Measurements from ENCODE around the gene IGSF21.

Gene IGSF21

GRCh38 chr1:18384059-18384458 lies 276.5 kb downstream of the IGSF21 start:
- Histone ChIP-seq H3K4me1 (ENCODE audit: control insufficient read depth, low read depth, low read length) (no peaks in the 10 kb centered on the region), H3K36me3 (ENCODE audit: control insufficient read depth, insufficient read depth, low read length) (no peaks in the 10 kb centered on the region)

GRCh38 chr1:18384471-18384870 lies 276.9 kb downstream of the IGSF21 start:
- H3K79me2 ChIP-seq (ENCODE audit: control insufficient read depth, insufficient read depth, low read length), result no peaks in the 10 kb centered on the region

More at GRCh38 chr1:18384059-18384458, 276.5 kb downstream of the IGSF21 start:
- Histone ChIP-seq H3K27me3 (ENCODE audit: insufficient read depth, low read length, poor library complexity) (no peaks in the 10 kb centered on the region), H2BK5ac (ENCODE audit: low read length) (no peak overlapping the region), H3K23ac (ENCODE audit: low read length) (no peak overlapping the region), H2BK15ac (replicated peaks; ENCODE audit: low read depth) (no peak overlapping the region), H2AK5ac (ENCODE audit: low read length) (no peak overlapping the region), H3K4me3 (ENCODE audit: low read length) (no peak overlapping the region), H3K79me2 (ENCODE audit: control insufficient read depth, insufficient read depth, low read length) (no peaks in the 10 kb centered on the region), H2BK120ac (ENCODE audit: low read depth, low read length) (no peak overlapping the region), H4K8ac (ENCODE audit: low read depth, low read length) (no peak overlapping the region), H3K4me2 (ENCODE audit: low read length) (no peak overlapping the region), H3K4ac (ENCODE audit: low read depth, low read length) (no peak overlapping the region), H3K56ac (ENCODE audit: low read length) (no peak overlapping the region), H3K9ac (ENCODE audit: low read length) (no peak overlapping the region), H4K5ac (ENCODE audit: low read length) (no peak overlapping the region), H3K27ac (ENCODE audit: low read depth, low read length) (no peak overlapping the region), H3K18ac (ENCODE audit: low read length) (no peak overlapping the region), H3K79me1 (ENCODE audit: low read length) (no peaks in the 10 kb centered on the region)
- no peak for DNase-seq
- WGBS (ENCODE audit: extremely low coverage, insufficient coverage, low lambda C conversion rate), result no CpG with 5 or more reads among the region's 5 CpGs

GRCh38 chr1:18385239-18385790 lies 277.7 kb downstream of the IGSF21 start:
- Histone ChIP-seq H4K8ac (ENCODE audit: low read depth, low read length) (no peak overlapping the region), H3K36me3 (ENCODE audit: control insufficient read depth, insufficient read depth, low read length) (no peaks in the 10 kb centered on the region), H3K4ac (ENCODE audit: low read depth, low read length) (no peak overlapping the region), H2BK15ac (replicated peaks; ENCODE audit: low read depth) (no peak overlapping the region), H3K23ac (ENCODE audit: low read length) (no peak overlapping the region), H3K79me2 (ENCODE audit: control insufficient read depth, insufficient read depth, low read length) (no peaks in the 10 kb centered on the region), H3K4me1 (ENCODE audit: control insufficient read depth, low read depth, low read length) (no peaks in the 10 kb centered on the region), H3K4me3 (ENCODE audit: low read length) (no peak overlapping the region), H2BK120ac (ENCODE audit: low read depth, low read length) (no peak overlapping the region), H2BK5ac (ENCODE audit: low read length) (no peak overlapping the region), H3K27ac (ENCODE audit: low read depth, low read length) (no peak overlapping the region), H2AK5ac (ENCODE audit: low read length) (no peak overlapping the region), H3K18ac (ENCODE audit: low read length) (no peak overlapping the region), H3K56ac (ENCODE audit: low read length) (peak overlapping the region; percentile 56), H3K27me3 (ENCODE audit: insufficient read depth, low read length, poor library complexity) (no peaks in the 10 kb centered on the region), H3K9ac (ENCODE audit: low read length) (peak overlapping the region; percentile 12), H3K4me2 (ENCODE audit: low read length) (no peak overlapping the region), H4K5ac (ENCODE audit: low read length) (no peak overlapping the region), H3K79me1 (ENCODE audit: low read length) (no peaks in the 10 kb centered on the region)
- WGBS (ENCODE audit: extremely low coverage, insufficient coverage, low lambda C conversion rate), result no CpG with 5 or more reads among the region's 9 CpGs
- DNase-seq, result peak; percentile 41

More at GRCh38 chr1:18384471-18384870, 276.9 kb downstream of the IGSF21 start:
- Histone ChIP-seq H3K4me2 (ENCODE audit: low read length) (no peak overlapping the region), H2AK5ac (ENCODE audit: low read length) (no peak overlapping the region), H3K23ac (ENCODE audit: low read length) (no peak overlapping the region), H2BK15ac (replicated peaks; ENCODE audit: low read depth) (no peak overlapping the region), H3K18ac (ENCODE audit: low read length) (no peak overlapping the region), H3K36me3 (ENCODE audit: control insufficient read depth, insufficient read depth, low read length) (no peaks in the 10 kb centered on the region), H4K8ac (ENCODE audit: low read depth, low read length) (no peak overlapping the region), H3K4me1 (ENCODE audit: control insufficient read depth, low read depth, low read length) (no peaks in the 10 kb centered on the region), H3K4me3 (ENCODE audit: low read length) (no peak overlapping the region), H4K5ac (ENCODE audit: low read length) (no peak overlapping the region), H3K9ac (ENCODE audit: low read length) (no peak overlapping the region), H3K79me1 (ENCODE audit: low read length) (no peaks in the 10 kb centered on the region), H3K27me3 (ENCODE audit: insufficient read depth, low read length, poor library complexity) (no peaks in the 10 kb centered on the region), H3K56ac (ENCODE audit: low read length) (no peak overlapping the region), H2BK5ac (ENCODE audit: low read length) (no peak overlapping the region), H3K27ac (ENCODE audit: low read depth, low read length) (no peak overlapping the region), H3K4ac (ENCODE audit: low read depth, low read length) (no peak overlapping the region), H2BK120ac (ENCODE audit: low read depth, low read length) (no peak overlapping the region)
- WGBS (ENCODE audit: extremely low coverage, insufficient coverage, low lambda C conversion rate), result no CpG with 5 or more reads among the region's 2 CpGs
- no peak for DNase-seq

DNA sequence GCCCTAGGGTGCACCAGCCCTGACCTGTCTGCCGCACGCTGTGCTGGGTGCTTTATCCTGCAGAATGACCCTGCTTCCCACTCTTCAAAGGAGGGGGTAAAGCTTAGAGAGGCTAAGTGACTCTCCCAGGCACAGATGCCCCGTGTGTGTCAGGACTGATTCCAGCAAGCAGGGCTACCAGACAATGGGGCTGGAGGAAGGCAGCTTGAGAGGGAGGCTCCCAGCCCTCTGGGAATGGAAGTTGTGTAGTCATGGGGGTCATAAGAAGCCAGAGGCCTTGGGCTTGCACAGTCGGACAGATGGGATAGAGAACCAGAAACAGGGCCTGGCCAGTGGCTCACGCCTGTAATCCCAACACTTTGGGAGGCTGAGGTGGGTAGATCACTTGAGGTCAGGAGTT lies 279.0 kb downstream of the IGSF21 start:
- Histone ChIP-seq H3K23ac (ENCODE audit: low read length) (no peak overlapping the region), H4K8ac (ENCODE audit: low read depth, low read length) (no peak overlapping the region), H3K79me1 (ENCODE audit: low read length) (no peaks in the 10 kb centered on the region), H2AK5ac (ENCODE audit: low read length) (no peak overlapping the region), H3K27me3 (ENCODE audit: insufficient read depth, low read length, poor library complexity) (no peaks in the 10 kb centered on the region), H3K4me2 (ENCODE audit: low read length) (no peak overlapping the region), H4K5ac (ENCODE audit: low read length) (no peak overlapping the region), H3K18ac (ENCODE audit: low read length) (no peak overlapping the region), H3K9ac (ENCODE audit: low read length) (no peak overlapping the region), H3K4me3 (ENCODE audit: low read length) (no peak overlapping the region), H3K4me1 (ENCODE audit: control insufficient read depth, low read depth, low read length) (no peaks in the 10 kb centered on the region), H3K27ac (ENCODE audit: low read depth, low read length) (no peak overlapping the region), H3K56ac (ENCODE audit: low read length) (no peak overlapping the region), H2BK15ac (replicated peaks; ENCODE audit: low read depth) (no peak overlapping the region), H3K36me3 (ENCODE audit: control insufficient read depth, insufficient read depth, low read length) (no peaks in the 10 kb centered on the region), H2BK120ac (ENCODE audit: low read depth, low read length) (no peak overlapping the region), H2BK5ac (ENCODE audit: low read length) (no peak overlapping the region), H3K79me2 (ENCODE audit: control insufficient read depth, insufficient read depth, low read length) (no peaks in the 10 kb centered on the region), H3K4ac (ENCODE audit: low read depth, low read length) (no peak overlapping the region)
- no peak for DNase-seq
- WGBS (ENCODE audit: extremely low coverage, insufficient coverage, low lambda C conversion rate), result no CpG with 5 or more reads among the region's 5 CpGs

DNA sequence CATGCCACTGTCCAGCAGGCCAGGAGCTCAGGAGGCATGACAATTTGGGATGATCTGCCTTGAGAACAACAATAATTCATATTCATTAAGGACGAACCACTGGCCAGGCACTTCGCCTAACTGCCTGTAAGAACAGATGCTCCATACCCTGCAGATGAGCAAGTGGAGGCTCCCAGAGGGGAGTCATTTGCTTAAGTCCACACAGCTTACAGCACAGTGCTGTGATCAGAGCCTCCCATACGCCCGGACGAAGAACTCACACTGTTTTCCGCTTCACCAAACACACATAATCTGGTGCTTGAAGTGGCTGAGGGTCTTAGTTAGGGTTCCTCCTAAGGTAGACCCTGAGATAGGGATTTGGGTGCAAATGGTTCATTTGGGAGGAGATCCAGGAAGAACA lies 279.7 kb downstream of the IGSF21 start:
- H4K8ac ChIP-seq (ENCODE audit: low read depth, low read length), result no peak overlapping the region
- H3K18ac ChIP-seq (ENCODE audit: low read length), result no peak overlapping the region
- H3K56ac ChIP-seq (ENCODE audit: low read length), result no peak overlapping the region
- H3K27me3 ChIP-seq (ENCODE audit: insufficient read depth, low read length, poor library complexity), result no peaks in the 10 kb centered on the region
- no peak overlapping the region for H3K4me3 ChIP-seq (ENCODE audit: low read length)
- no peak for DNase-seq
- H2AK5ac ChIP-seq (ENCODE audit: low read length), result no peak overlapping the region
- H2BK5ac ChIP-seq (ENCODE audit: low read length), result no peak overlapping the region
- no peak overlapping the region for H3K9ac ChIP-seq (ENCODE audit: low read length)
- no peaks in the 10 kb centered on the region for H3K36me3 ChIP-seq (ENCODE audit: control insufficient read depth, insufficient read depth, low read length)
- no peak overlapping the region for H2BK120ac ChIP-seq (ENCODE audit: low read depth, low read length)
- H3K4ac ChIP-seq (ENCODE audit: low read depth, low read length), result no peak overlapping the region
- no CpG with 5 or more reads among the region's 6 CpGs for WGBS (ENCODE audit: extremely low coverage, insufficient coverage, low lambda C conversion rate)
- no peak overlapping the region for H3K27ac ChIP-seq (ENCODE audit: low read depth, low read length)
- no peak overlapping the region for H2BK15ac ChIP-seq (replicated peaks; ENCODE audit: low read depth)
- H3K79me2 ChIP-seq (ENCODE audit: control insufficient read depth, insufficient read depth, low read length), result no peaks in the 10 kb centered on the region
- no peak overlapping the region for H3K4me2 ChIP-seq (ENCODE audit: low read length)
- no peaks in the 10 kb centered on the region for H3K79me1 ChIP-seq (ENCODE audit: low read length)
- no peak overlapping the region for H3K23ac ChIP-seq (ENCODE audit: low read length)
- no peaks in the 10 kb centered on the region for H3K4me1 ChIP-seq (ENCODE audit: control insufficient read depth, low read depth, low read length)
- no peak overlapping the region for H4K5ac ChIP-seq (ENCODE audit: low read length)

DNA sequence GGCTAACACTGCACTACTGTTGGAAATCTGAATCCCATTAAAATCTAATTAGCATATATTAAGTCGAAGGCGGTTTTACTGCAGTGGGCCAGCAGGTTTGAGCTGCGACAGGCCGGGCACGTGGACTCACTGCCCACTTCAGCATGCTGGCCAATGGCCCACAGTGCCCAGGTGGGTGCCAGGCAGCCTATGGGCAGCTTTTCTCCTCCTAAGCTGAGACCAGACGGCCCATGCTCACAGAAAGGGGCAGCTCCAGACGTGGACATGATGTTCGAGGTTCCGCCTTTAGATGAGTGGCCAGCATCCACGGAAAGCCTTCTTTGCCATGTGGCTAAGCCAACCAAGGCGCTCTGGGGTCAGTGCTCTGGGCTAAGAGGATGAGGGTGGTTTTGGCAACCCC lies 283.4 kb downstream of the IGSF21 start:
- Histone ChIP-seq H3K56ac (ENCODE audit: low read length) (no peak overlapping the region), H3K36me3 (ENCODE audit: control insufficient read depth, insufficient read depth, low read length) (no peaks in the 10 kb centered on the region), H3K4me2 (ENCODE audit: low read length) (no peak overlapping the region), H4K5ac (ENCODE audit: low read length) (no peak overlapping the region), H3K4me3 (ENCODE audit: low read length) (no peak overlapping the region), H3K79me1 (ENCODE audit: low read length) (no peaks in the 10 kb centered on the region), H2AK5ac (ENCODE audit: low read length) (no peak overlapping the region), H4K8ac (ENCODE audit: low read depth, low read length) (no peak overlapping the region), H2BK15ac (replicated peaks; ENCODE audit: low read depth) (no peak overlapping the region), H3K79me2 (ENCODE audit: control insufficient read depth, insufficient read depth, low read length) (no peaks in the 10 kb centered on the region), H3K4ac (ENCODE audit: low read depth, low read length) (no peak overlapping the region), H3K9ac (ENCODE audit: low read length) (no peak overlapping the region), H2BK5ac (ENCODE audit: low read length) (no peak overlapping the region), H3K18ac (ENCODE audit: low read length) (no peak overlapping the region), H2BK120ac (ENCODE audit: low read depth, low read length) (no peak overlapping the region), H3K27me3 (ENCODE audit: insufficient read depth, low read length, poor library complexity) (no peaks in the 10 kb centered on the region), H3K23ac (ENCODE audit: low read length) (no peak overlapping the region), H3K27ac (ENCODE audit: low read depth, low read length) (no peak overlapping the region), H3K4me1 (ENCODE audit: control insufficient read depth, low read depth, low read length) (no peaks in the 10 kb centered on the region)
- WGBS (ENCODE audit: extremely low coverage, insufficient coverage, low lambda C conversion rate), result no CpG with 5 or more reads among the region's 11 CpGs
- DNase-seq, result no peak

Data from mesendoderm (in vitro differentiated cells).